Astrocyte (in vitro differentiated cells and primary cell): Measurements from ENCODE around the gene PRKAR2B.

ENCODE experiments used
- EZH2 ChIP-seq: IDR thresholded peaks from 2 replicates; pipeline ENCODE4 v1.6.1; 2012; ENCODE audit warnings: mild to moderate bottlenecking, low read length, inconsistent platforms; ENCODE audit not compliant: insufficient read depth
- TF ChIP-seq, protein P1 (sequence below): IDR thresholded peaks from 2 replicates; pipeline ENCODE4 v1.5.1; 2011; ENCODE audit warnings: low read depth, mild to moderate bottlenecking, inconsistent platforms, low read length, moderate library complexity; ENCODE audit not compliant: insufficient read depth

DNA sequence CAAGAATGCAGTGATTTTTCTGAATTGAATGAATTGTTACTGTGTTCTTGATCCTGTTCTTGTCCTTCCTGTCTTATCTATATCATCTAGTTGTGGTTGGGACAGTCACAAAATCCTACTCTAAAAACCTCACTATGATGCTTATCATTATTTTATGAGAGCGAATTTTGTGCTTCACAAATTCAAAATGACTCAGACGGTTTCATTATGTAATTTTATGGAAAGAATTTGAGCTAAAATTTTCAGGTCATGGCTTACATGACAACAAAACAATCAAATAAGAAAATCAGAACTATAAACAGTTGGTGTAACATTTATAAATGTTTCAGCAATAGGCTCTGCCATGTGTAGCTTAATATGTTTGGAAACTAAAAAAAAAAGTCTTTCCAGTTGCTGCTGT lies 6.9 kb downstream of the PRKAR2B start:
- no peak for TF ChIP-seq EZH2
- TF ChIP-seq, protein P1, sequence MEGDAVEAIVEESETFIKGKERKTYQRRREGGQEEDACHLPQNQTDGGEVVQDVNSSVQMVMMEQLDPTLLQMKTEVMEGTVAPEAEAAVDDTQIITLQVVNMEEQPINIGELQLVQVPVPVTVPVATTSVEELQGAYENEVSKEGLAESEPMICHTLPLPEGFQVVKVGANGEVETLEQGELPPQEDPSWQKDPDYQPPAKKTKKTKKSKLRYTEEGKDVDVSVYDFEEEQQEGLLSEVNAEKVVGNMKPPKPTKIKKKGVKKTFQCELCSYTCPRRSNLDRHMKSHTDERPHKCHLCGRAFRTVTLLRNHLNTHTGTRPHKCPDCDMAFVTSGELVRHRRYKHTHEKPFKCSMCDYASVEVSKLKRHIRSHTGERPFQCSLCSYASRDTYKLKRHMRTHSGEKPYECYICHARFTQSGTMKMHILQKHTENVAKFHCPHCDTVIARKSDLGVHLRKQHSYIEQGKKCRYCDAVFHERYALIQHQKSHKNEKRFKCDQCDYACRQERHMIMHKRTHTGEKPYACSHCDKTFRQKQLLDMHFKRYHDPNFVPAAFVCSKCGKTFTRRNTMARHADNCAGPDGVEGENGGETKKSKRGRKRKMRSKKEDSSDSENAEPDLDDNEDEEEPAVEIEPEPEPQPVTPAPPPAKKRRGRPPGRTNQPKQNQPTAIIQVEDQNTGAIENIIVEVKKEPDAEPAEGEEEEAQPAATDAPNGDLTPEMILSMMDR: no peak
